ENCODE data around the gene RGS1. TPM values are rescaled to one million over a fixed set of nuclear protein-coding genes. Genes with fewer than 3 reads are reported as not detected.

RGS1 gene
- total RNA-seq, 2 experiments from 2014 or later, result 23.5 to 27.1 TPM

GRCh38 chr1:192587386-192588266 is 12.1 kb downstream of the RGS1 start:
- H3K27ac Mint-ChIP-seq, result no peak overlapping the region
- no peaks in the 10 kb centered on the region for H3K9me3 Mint-ChIP-seq
- no peaks in the 10 kb centered on the region for H3K36me3 Mint-ChIP-seq
- no peak for DNase-seq
- intact Hi-C loops (cut with micrococcal nuclease), result no loop called here
- ChIA-PET POLR2A (no interaction called here), CTCF (interaction anchor here (1.1 to 1.2 kb wide), 2 partner anchors 110 to 114 kb away, joined by 3 read pairs; no protein-coding TSS in a partner anchor)
- H3K4me3 Mint-ChIP-seq, result no peak overlapping the region
- peaks cover 2% of the 10 kb centered on the region for H3K4me1 Mint-ChIP-seq (ENCODE audit: low read depth)
- H3K27me3 Mint-ChIP-seq, result no peaks in the 10 kb centered on the region

GRCh38 chr1:192588546-192588945 is 13.0 kb downstream of the RGS1 start:
- Mint-ChIP-seq H3K4me1 (ENCODE audit: low read depth) (peaks cover 2% of the 10 kb centered on the region), H3K9me3 (no peaks in the 10 kb centered on the region), H3K36me3 (no peaks in the 10 kb centered on the region), H3K4me3 (no peak overlapping the region), H3K27ac (no peak overlapping the region), H3K27me3 (no peaks in the 10 kb centered on the region)
- no peak for DNase-seq
- ChIA-PET CTCF (interaction anchor here (1.2 kb wide), 1 partner anchor 115 kb away, joined by 3 read pairs; no protein-coding TSS in a partner anchor), POLR2A (no interaction called here)
- intact Hi-C loops (cut with micrococcal nuclease), result no loop called here

- peaks cover 2% of the 10 kb centered on the region for H3K4me1 Mint-ChIP-seq (ENCODE audit: low read depth)
- POLR2A ChIA-PET, result no interaction called here
Observed at GRCh38 chr1:192589813-192590212, 14.2 kb downstream of the RGS1 start.

GRCh38 chr1:192592517-192592916 is 16.9 kb downstream of the RGS1 start:
- Mint-ChIP-seq H3K27ac (no peak overlapping the region), H3K27me3 (peaks cover 4% of the 10 kb centered on the region), H3K9me3 (no peaks in the 10 kb centered on the region), H3K4me3 (no peak overlapping the region), H3K4me1 (ENCODE audit: low read depth) (no peaks in the 10 kb centered on the region), H3K36me3 (no peaks in the 10 kb centered on the region)
- DNase-seq, result no peak
- intact Hi-C loops (cut with micrococcal nuclease), result no loop called here
- CTCF ChIA-PET, result interaction anchor here (1.1 to 3.2 kb wide), 2 partner anchors 13 to 118 kb away, joined by 3 to 16 read pairs; no protein-coding TSS in a partner anchor
- POLR2A ChIA-PET, result no interaction called here

More at GRCh38 chr1:192589813-192590212, 14.2 kb downstream of the RGS1 start:
- intact Hi-C loops (cut with micrococcal nuclease), result no loop called here
- CTCF ChIA-PET, result interaction anchor here (0.8 kb wide), 1 partner anchor 112 kb away, joined by 3 read pairs; no protein-coding TSS in a partner anchor
- Mint-ChIP-seq H3K27ac (no peak overlapping the region), H3K27me3 (peaks cover 1% of the 10 kb centered on the region), H3K4me3 (no peak overlapping the region), H3K36me3 (no peaks in the 10 kb centered on the region), H3K9me3 (no peaks in the 10 kb centered on the region)
- no peak for DNase-seq

GRCh38 chr1:192592981-192593708 is 17.6 kb downstream of the RGS1 start:
- Mint-ChIP-seq H3K9me3 (no peaks in the 10 kb centered on the region), H3K27ac (no peak overlapping the region), H3K36me3 (no peaks in the 10 kb centered on the region), H3K4me1 (ENCODE audit: low read depth) (no peaks in the 10 kb centered on the region), H3K27me3 (peaks cover 4% of the 10 kb centered on the region), H3K4me3 (no peak overlapping the region)
- intact Hi-C loops (cut with micrococcal nuclease), result no loop called here
- POLR2A ChIA-PET, result no interaction called here
- DNase-seq, result no peak
- CTCF ChIA-PET, result interaction anchor here (1.1 to 3.2 kb wide), 2 partner anchors 14 to 119 kb away, joined by 3 to 16 read pairs; no protein-coding TSS in a partner anchor

GRCh38 chr1:192595299-192595698 is 19.7 kb downstream of the RGS1 start:
- peaks cover 3% of the 10 kb centered on the region for H3K4me1 Mint-ChIP-seq (ENCODE audit: low read depth)

GRCh38 chr1:192598589-192598988 is 23.0 kb downstream of the RGS1 start:
- DNase-seq, result no peak
- H3K27ac Mint-ChIP-seq, result no peak overlapping the region
- peaks cover 4% of the 10 kb centered on the region for H3K27me3 Mint-ChIP-seq
- no peak overlapping the region for H3K4me3 Mint-ChIP-seq
- intact Hi-C loops (cut with micrococcal nuclease), result no loop called here
- peaks cover 26% of the 10 kb centered on the region for H3K4me1 Mint-ChIP-seq (ENCODE audit: low read depth)
- H3K9me3 Mint-ChIP-seq, result no peaks in the 10 kb centered on the region
- ChIA-PET CTCF (interaction anchor here (1.9 to 2.8 kb wide), 2 partner anchors 19 to 121 kb away, joined by 4 to 8 read pairs; no protein-coding TSS in a partner anchor), POLR2A (no interaction called here)
- no peaks in the 10 kb centered on the region for H3K36me3 Mint-ChIP-seq

More at GRCh38 chr1:192595299-192595698, 19.7 kb downstream of the RGS1 start:
- DNase-seq, result no peak
- Mint-ChIP-seq H3K36me3 (no peaks in the 10 kb centered on the region), H3K27ac (no peak overlapping the region), H3K27me3 (peaks cover 4% of the 10 kb centered on the region), H3K4me3 (no peak overlapping the region), H3K9me3 (no peaks in the 10 kb centered on the region)
- intact Hi-C loops (cut with micrococcal nuclease), result no loop called here
- CTCF ChIA-PET, result no interaction called here
- POLR2A ChIA-PET, result no interaction called here

- CTCF ChIA-PET, result interaction anchor here (0.8 to 2.8 kb wide), 2 partner anchors 123 to 126 kb away, joined by 3 to 8 read pairs; no protein-coding TSS in a partner anchor
- H3K4me1 Mint-ChIP-seq (ENCODE audit: low read depth), result peaks cover 26% of the 10 kb centered on the region
- H3K4me3 Mint-ChIP-seq, result no peak overlapping the region
- intact Hi-C loops (cut with micrococcal nuclease), result loop anchor here (2.0 to 5.0 kb wide), 4 partner anchors 19 to 207 kb away; partner anchors contain the start of gene RGS2
- H3K27ac Mint-ChIP-seq, result no peak overlapping the region
- H3K27me3 Mint-ChIP-seq, result no peaks in the 10 kb centered on the region
- POLR2A ChIA-PET, result no interaction called here
- no peak for DNase-seq
- H3K36me3 Mint-ChIP-seq, result no peaks in the 10 kb centered on the region
- no peaks in the 10 kb centered on the region for H3K9me3 Mint-ChIP-seq
Observed at GRCh38 chr1:192600275-192600674, 24.7 kb downstream of the RGS1 start.

GRCh38 chr1:192601143-192601542 is 25.6 kb downstream of the RGS1 start:
- Mint-ChIP-seq H3K36me3 (no peaks in the 10 kb centered on the region), H3K4me3 (no peak overlapping the region), H3K9me3 (no peaks in the 10 kb centered on the region), H3K27ac (no peak overlapping the region), H3K27me3 (no peaks in the 10 kb centered on the region), H3K4me1 (ENCODE audit: low read depth) (peaks cover 26% of the 10 kb centered on the region)
- CTCF ChIA-PET, result interaction anchor here (1.0 kb wide), 1 partner anchor 206 kb away, joined by 3 read pairs; no protein-coding TSS in a partner anchor
- DNase-seq, result no peak
- intact Hi-C loops (cut with micrococcal nuclease), result loop anchor here (1.0 to 5.0 kb wide), 5 partner anchors 20 to 206 kb away; partner anchors contain the start of gene RGS2
- POLR2A ChIA-PET, result interaction anchor here (0.6 kb wide), 1 partner anchor 199 kb away, joined by 3 read pairs; no protein-coding TSS in a partner anchor

- ChIA-PET CTCF (interaction anchor here (1.0 kb wide), 1 partner anchor 205 kb away, joined by 3 read pairs; no protein-coding TSS in a partner anchor), POLR2A (interaction anchor here (0.6 kb wide), 1 partner anchor 199 kb away, joined by 3 read pairs; no protein-coding TSS in a partner anchor)
- no peaks in the 10 kb centered on the region for H3K36me3 Mint-ChIP-seq
- peaks cover 26% of the 10 kb centered on the region for H3K4me1 Mint-ChIP-seq (ENCODE audit: low read depth)
- no peaks in the 10 kb centered on the region for H3K9me3 Mint-ChIP-seq
- no peaks in the 10 kb centered on the region for H3K27me3 Mint-ChIP-seq
- H3K4me3 Mint-ChIP-seq, result no peak overlapping the region
- no peak overlapping the region for H3K27ac Mint-ChIP-seq
- intact Hi-C loops (cut with micrococcal nuclease), result loop anchor here (1.0 to 5.0 kb wide), 5 partner anchors 21 to 206 kb away; partner anchors contain the start of gene RGS2
- no peak for DNase-seq
Observed at GRCh38 chr1:192601567-192601966, 26.0 kb downstream of the RGS1 start.

GRCh38 chr1:192602757-192603156 is 27.2 kb downstream of the RGS1 start:
- no peaks in the 10 kb centered on the region for H3K36me3 Mint-ChIP-seq
- ChIA-PET POLR2A (no interaction called here), CTCF (interaction anchor here (1.7 to 2.3 kb wide), 2 partner anchors 125 to 128 kb away, joined by 7 read pairs; no protein-coding TSS in a partner anchor)
- intact Hi-C loops (cut with micrococcal nuclease), result loop anchor here (5.0 kb wide), 1 partner anchor 205 kb away; the partner anchor contains the start of gene RGS2
- peaks cover 26% of the 10 kb centered on the region for H3K4me1 Mint-ChIP-seq (ENCODE audit: low read depth)
- H3K4me3 Mint-ChIP-seq, result no peak overlapping the region
- H3K27me3 Mint-ChIP-seq, result no peaks in the 10 kb centered on the region
- no peaks in the 10 kb centered on the region for H3K9me3 Mint-ChIP-seq
- DNase-seq, result no peak
- H3K27ac Mint-ChIP-seq, result no peak overlapping the region

Data from activated CD4-positive, alpha-beta memory T cell treated with anti-CD3 and anti-CD28 coated beads for 36 hours (primary cell).